K562 treated with DMSO at 1 percent for 24 hours (cell line): ENCODE results near the gene TTBK1. TPM values are rescaled to one million over a fixed set of nuclear protein-coding genes. Genes with fewer than 3 reads are reported as not detected.

Experiments used
- total RNA-seq: library from RNA; unstranded; fragments of 300-600 nt; gene quantifications from 2 replicates; pipeline ENCODE4 v1.2.3, GENCODE V29; 2022; ENCODE audit warnings: low read depth; ENCODE audit not compliant: insufficient read depth

Gene TTBK1
- total RNA-seq: 0.05 TPM in 1 of 2 replicates, not detected in the other

GRCh38 chr6:43242908-43243663 lies at the start of gene TTBK1:
TTBK1 (plus strand) TSS chr6:43243481; CDS start chr6:43246661, 3,180 bp downstream.

GRCh38 chr6:43228951-43229802 lies 14.1 kb upstream of the TTBK1 start, which contains the start of gene DNPH1:
DNPH1 (minus strand) TSS chr6:43229481; CDS start chr6:43229456, 25 bp downstream.

GRCh38 chr6:43297644-43298564 lies 54.6 kb downstream of the TTBK1 start, which contains the start of gene SLC22A7:
SLC22A7 (plus strand) TSS chr6:43298260; CDS start chr6:43298359, 99 bp downstream.

GRCh38 chr6:43308101-43308989 lies 65.1 kb downstream of the TTBK1 start, which contains the start of gene CRIP3:
CRIP3 (minus strand) TSS chr6:43308826; CDS start chr6:43308792, 34 bp downstream.

Other genes with a start within 250 kb of the TTBK1 start
- gene MEA1, start 229.5 kb upstream of the TTBK1 start, total RNA-seq: 111 and 113 TPM in 2 replicates
- gene KLHDC3, start 229.2 kb upstream of the TTBK1 start, total RNA-seq: 218 and 222 TPM in 2 replicates
- 101 and 112 TPM in 2 replicates for gene RRP36, start 221.9 kb upstream of the TTBK1 start, total RNA-seq
- gene CUL7, start 189.6 kb upstream of the TTBK1 start, total RNA-seq: 47.9 and 48.5 TPM in 2 replicates
- 128 and 144 TPM in 2 replicates for gene MRPL2, start 184.0 kb upstream of the TTBK1 start, total RNA-seq
- gene KLC4, start 183.8 kb upstream of the TTBK1 start, total RNA-seq: 38.1 and 46.4 TPM in 2 replicates
- gene PTK7, start 167.2 kb upstream of the TTBK1 start, total RNA-seq: 15.6 TPM in 2 replicates
- gene SRF, start 72.2 kb upstream of the TTBK1 start, total RNA-seq: 39.2 and 40.6 TPM in 2 replicates
- gene CUL9, start 61.3 kb upstream of the TTBK1 start, total RNA-seq: 21.6 and 25.5 TPM in 2 replicates
- gene DNPH1, start 14.0 kb upstream of the TTBK1 start, total RNA-seq: 221 and 250 TPM in 2 replicates
- not detected in 2 replicates for gene SLC22A7, start 54.8 kb downstream of the TTBK1 start, total RNA-seq
- 2.3 TPM in 1 of 2 replicates, not detected in the other for gene CRIP3, start 65.3 kb downstream of the TTBK1 start, total RNA-seq
- 20.9 and 23.3 TPM in 2 replicates for gene ZNF318, start 126.2 kb downstream of the TTBK1 start, total RNA-seq
- 30.5 and 32.8 TPM in 2 replicates for gene ABCC10, start 184.1 kb downstream of the TTBK1 start, total RNA-seq
- gene DLK2, start 212.1 kb downstream of the TTBK1 start, total RNA-seq: 1.9 and 3.7 TPM in 2 replicates
- 41.2 and 45.2 TPM in 2 replicates for gene TJAP1, start 234.1 kb downstream of the TTBK1 start, total RNA-seq